SK-N-SH (cell line): Measurements from ENCODE around the gene IRAK2. TPM values are rescaled to one million over a fixed set of nuclear protein-coding genes. Genes with fewer than 3 reads are reported as not detected.

ENCODE experiments used
- CTCF ChIA-PET: fragments of 300-600, 350-600 bp; formaldehyde crosslinking; extraction: SDS; loops from one replicate; lab custom pipeline; 2021; lab: Yijun Ruan, JAX
- POLR2A ChIA-PET: fragments of 350-600 bp; sonication (Branson Sonifier 250); formaldehyde crosslinking; extraction: SDS; loops from one replicate; lab custom pipeline; 2020; ENCODE audit warnings: antibody characterized with exemption, inconsistent platforms; lab: Yijun Ruan, JAX
- DNase-seq: peaks from one replicate; pipeline ENCODE4 v3.0.0; 2012
- H2AFZ ChIP-seq: fragments of 200-600 bp; sonication (generic); 2 replicates; pipeline ENCODE4 v1.8.1; 2016; ENCODE audit warnings: antibody characterized with exemption, mild to moderate bottlenecking, low read depth
- H3F3A ChIP-seq: fragments of 200-600 bp; sonication (generic); replicated peaks from 2 replicates; pipeline ENCODE3; 2016; ENCODE audit warnings: antibody characterized with exemption, mild to moderate bottlenecking; ENCODE audit not compliant: insufficient read depth
- H3K27ac ChIP-seq, 2 experiments: fragments of 200-500 bp in 1 of 2; fragments of 200-600 bp in 1 of 2; sonication (Bioruptor generic) in 1 of 2; sonication (generic), shearing (Covaris generic) in 1 of 2; 2 replicates each; pipeline versions ENCODE4 v1.5.1 to v1.6.1; 2014 to 2016; ENCODE audit warnings: low read depth in 2 of 2, inconsistent platforms in 1 of 2, low read length in 1 of 2, mild to moderate bottlenecking in 1 of 2, mixed read lengths in 1 of 2
- H3K27me3 ChIP-seq: fragments of 200-600 bp; sonication (generic), shearing (Covaris generic); 2 replicates; pipeline ENCODE4 v1.6.1; 2016; ENCODE audit warnings: mixed run types; ENCODE audit not compliant: insufficient read depth
- H3K36me3 ChIP-seq, 2 experiments: fragments of 200-500 bp in 1 of 2; fragments of 200-600 bp in 1 of 2; sonication (Bioruptor generic) in 1 of 2; sonication (generic) in 1 of 2; replicated peaks in 1 of 2; 2 replicates each; pipeline versions ENCODE3 to v1.5.1; 2014 to 2016; ENCODE audit warnings: low read length in 1 of 2, mild to moderate bottlenecking in 1 of 2; ENCODE audit not compliant: insufficient read depth in 2 of 2, control insufficient read depth in 1 of 2
- H3K4me1 ChIP-seq, 2 experiments: fragments of 200-500 bp in 1 of 2; fragments of 200-600 bp in 1 of 2; sonication (Bioruptor generic) in 1 of 2; sonication (generic), shearing (Covaris generic) in 1 of 2; 2 replicates each; pipeline versions ENCODE4 v1.5.1 to v1.6.1; 2014 to 2016; ENCODE audit warnings: low read depth in 1 of 2, low read length in 1 of 2, mixed run types in 1 of 2; ENCODE audit not compliant: insufficient read depth in 2 of 2, control insufficient read depth in 1 of 2
- H3K4me2 ChIP-seq: fragments of 200-600 bp; sonication (generic), shearing (Covaris generic); 2 replicates; pipeline ENCODE4 v1.6.1; 2017; ENCODE audit warnings: mixed run types
- H3K4me3 ChIP-seq, 2 experiments: fragments of 200-500 bp in 1 of 2; fragments of 200-600 bp in 1 of 2; sonication (Bioruptor generic) in 1 of 2; sonication (generic), shearing (Covaris generic) in 1 of 2; 2 replicates each; pipeline versions ENCODE4 v1.5.1 to v1.8.1; 2014 to 2016; ENCODE audit warnings: low read depth in 2 of 2, inconsistent platforms in 1 of 2, low read length in 1 of 2, mild to moderate bottlenecking in 1 of 2, mixed read lengths in 1 of 2, moderate library complexity in 1 of 2
- H3K79me2 ChIP-seq: fragments of 200-600 bp; sonication (generic); 2 replicates; pipeline ENCODE4 v1.8.1; 2017; ENCODE audit warnings: mild to moderate bottlenecking; ENCODE audit not compliant: insufficient read depth
- H3K9ac ChIP-seq: fragments of 200-600 bp; sonication (generic); 2 replicates; pipeline ENCODE4 v1.6.1; 2017; ENCODE audit warnings: mixed run types
- H3K9me2 ChIP-seq: fragments of 200-600 bp; sonication (generic); 2 replicates; pipeline ENCODE4 v1.6.1; 2017; ENCODE audit warnings: mixed run types
- H3K9me3 ChIP-seq: fragments of 200-600 bp; sonication (generic); 2 replicates; pipeline ENCODE4 v1.6.1; 2017; ENCODE audit warnings: mixed run types, mild to moderate bottlenecking, moderate library complexity
- H4K20me1 ChIP-seq: fragments of 200-600 bp; sonication (generic); 2 replicates; pipeline ENCODE4 v1.6.1; 2017; ENCODE audit warnings: mild to moderate bottlenecking, mixed run types; ENCODE audit not compliant: insufficient read depth
- CHD2 ChIP-seq: fragments of 150-350 bp; IDR thresholded peaks from 2 replicates; pipeline ENCODE4 v1.6.1; 2018; ENCODE audit warnings: low read length; ENCODE audit not compliant: partially characterized antibody
- FOXJ3 ChIP-seq: sonication (generic); formaldehyde crosslinking; IDR thresholded peaks from 2 replicates; pipeline ENCODE4 v1.5.1; 2020; ENCODE audit warnings: mild to moderate bottlenecking, missing genetic modification reagents
- PBX3 ChIP-seq: IDR thresholded peaks from 2 replicates; pipeline ENCODE4; 2012
- POLR2AphosphoS5 ChIP-seq: IDR thresholded peaks from 2 replicates; pipeline ENCODE4 v1.6.1; 2012; ENCODE audit warnings: low read depth, low read length
- REST ChIP-seq: IDR thresholded peaks from 2 replicates; pipeline ENCODE4 v1.6.1; 2012; ENCODE audit warnings: mild to moderate bottlenecking, low read depth, low read length, moderate library complexity
- SMC3 ChIP-seq: IDR thresholded peaks from 2 replicates; pipeline ENCODE4 v1.6.1; 2012; ENCODE audit warnings: low read depth, low read length, improper control_type of control experiment
- TAF1 ChIP-seq: IDR thresholded peaks from 2 replicates; pipeline ENCODE4 v1.6.1; 2012; ENCODE audit warnings: low read depth, mild to moderate bottlenecking, low read length, moderate library complexity, borderline replicate concordance
- TCF12 ChIP-seq: IDR thresholded peaks from 2 replicates; pipeline ENCODE4 v1.4.0; 2012
- WGBS: methylation state at CpG from one replicate; pipeline ENCODE4 v1.1.6; 2017; ENCODE audit warnings: low lambda C conversion rate; 5-methylcytosine and 5-hydroxymethylcytosine counted together
- polyA plus RNA-seq, 3 experiments: library from polyadenylated mRNA; depleted of rRNA; stranded (reverse); fragments of >200 nt; gene quantifications; 2 replicates each; pipeline ENCODE4 v1.2.3, GENCODE V29; 2012
- TF ChIP-seq, protein P1 (sequence below): fragments of 150-350 bp; IDR thresholded peaks from 2 replicates; pipeline ENCODE4 v1.6.1; 2016; ENCODE audit warnings: mild to moderate bottlenecking, low read depth, low read length
- TF ChIP-seq, protein P2 (sequence below): fragments of 200-600 bp; sonication (generic); IDR thresholded peaks from 2 replicates; pipeline ENCODE4 v1.6.1; 2017; ENCODE audit warnings: antibody characterized with exemption, mild to moderate bottlenecking, moderate library complexity
- TF ChIP-seq, protein P3 (sequence below): fragments of 150-350 bp; IDR thresholded peaks from 2 replicates; pipeline ENCODE4 v1.6.1; 2017; ENCODE audit warnings: antibody characterized with exemption, low read length, low read depth, borderline replicate concordance

IRAK2 gene
- polyA plus RNA-seq, 1 of the 3 experiments (the other 2 are of a cell fraction): 7.7 TPM

GRCh38 chr3:10137178-10137577 lies 27.5 kb upstream of the IRAK2 start:
- no peak overlapping the region for H3K4me3 ChIP-seq
- H3K9ac ChIP-seq: no peak overlapping the region
- H3K4me1 ChIP-seq: no peaks in the 10 kb centered on the region
- no peaks in the 10 kb centered on the region for H3K27me3 ChIP-seq
- peaks cover 3% of the 10 kb centered on the region; the same call in 1 of the 2 replicates for H3K79me2 ChIP-seq
- no peak for DNase-seq
- no peaks in the 10 kb centered on the region for H3K36me3 ChIP-seq
- H3K27ac ChIP-seq: no peak overlapping the region
- no peaks in the 10 kb centered on the region for H4K20me1 ChIP-seq
- ChIA-PET POLR2A (no interaction called here), CTCF (no interaction called here)
- 68% methylated on average over 4 of the region's 4 CpGs for WGBS
- no peaks in the 10 kb centered on the region for H3K9me3 ChIP-seq
- no peaks in the 10 kb centered on the region for H3K9me2 ChIP-seq
- H3K4me2 ChIP-seq: no peak overlapping the region
- H3F3A ChIP-seq: peaks cover 11% of the 10 kb centered on the region
- H2AFZ ChIP-seq: no peak overlapping the region
- TF ChIP-seq, protein P1, sequence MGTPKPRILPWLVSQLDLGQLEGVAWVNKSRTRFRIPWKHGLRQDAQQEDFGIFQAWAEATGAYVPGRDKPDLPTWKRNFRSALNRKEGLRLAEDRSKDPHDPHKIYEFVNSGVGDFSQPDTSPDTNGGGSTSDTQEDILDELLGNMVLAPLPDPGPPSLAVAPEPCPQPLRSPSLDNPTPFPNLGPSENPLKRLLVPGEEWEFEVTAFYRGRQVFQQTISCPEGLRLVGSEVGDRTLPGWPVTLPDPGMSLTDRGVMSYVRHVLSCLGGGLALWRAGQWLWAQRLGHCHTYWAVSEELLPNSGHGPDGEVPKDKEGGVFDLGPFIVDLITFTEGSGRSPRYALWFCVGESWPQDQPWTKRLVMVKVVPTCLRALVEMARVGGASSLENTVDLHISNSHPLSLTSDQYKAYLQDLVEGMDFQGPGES: no peak
- TF ChIP-seq TCF12: no peak

- CTCF ChIA-PET: interaction anchor here (0.6 to 1.0 kb wide), 4 partner anchors 25 to 301 kb away, joined by 3 to 4 read pairs (median 3); no protein-coding TSS in a partner anchor
- H3K27ac ChIP-seq: peak overlapping the region in 1 of 2 experiments; percentile 83; a peak in 2 of 4 replicates
- no peak overlapping the region for H3K4me3 ChIP-seq
Observed at GRCh38 chr3:10140996-10141546, 23.6 kb upstream of the IRAK2 start.

More at GRCh38 chr3:10140996-10141546, 23.6 kb upstream of the IRAK2 start:
- Histone ChIP-seq H4K20me1 (peaks cover 31% of the 10 kb centered on the region), H3K9me3 (no peaks in the 10 kb centered on the region), H3K4me2 (0 out of 2 replicates have a peak overlapping the region, but pooled peaks have one; percentile 98), H3K27me3 (no peaks in the 10 kb centered on the region), H3K4me1 (peaks cover 4% of the 10 kb centered on the region in 2 experiments; a peak in 1 of 4 replicates), H3K79me2 (peaks cover 42% of the 10 kb centered on the region), H3K9me2 (no peaks in the 10 kb centered on the region), H3K9ac (no peak overlapping the region), H3K36me3 (peaks cover 0 to 14% of the 10 kb centered on the region in 2 experiments), H2AFZ (peak overlapping the region; percentile 93), H3F3A (peaks cover 11% of the 10 kb centered on the region)
- no peak for DNase-seq
- POLR2A ChIA-PET: interaction anchor here (0.6 to 1.3 kb wide), 6 partner anchors 22 to 115 kb away, joined by 3 to 5 read pairs (median 3); partner anchors contain the start of gene FANCD2
- 93% methylated on average over 23 of the region's 23 CpGs for WGBS
- TF ChIP-seq, protein P2, sequence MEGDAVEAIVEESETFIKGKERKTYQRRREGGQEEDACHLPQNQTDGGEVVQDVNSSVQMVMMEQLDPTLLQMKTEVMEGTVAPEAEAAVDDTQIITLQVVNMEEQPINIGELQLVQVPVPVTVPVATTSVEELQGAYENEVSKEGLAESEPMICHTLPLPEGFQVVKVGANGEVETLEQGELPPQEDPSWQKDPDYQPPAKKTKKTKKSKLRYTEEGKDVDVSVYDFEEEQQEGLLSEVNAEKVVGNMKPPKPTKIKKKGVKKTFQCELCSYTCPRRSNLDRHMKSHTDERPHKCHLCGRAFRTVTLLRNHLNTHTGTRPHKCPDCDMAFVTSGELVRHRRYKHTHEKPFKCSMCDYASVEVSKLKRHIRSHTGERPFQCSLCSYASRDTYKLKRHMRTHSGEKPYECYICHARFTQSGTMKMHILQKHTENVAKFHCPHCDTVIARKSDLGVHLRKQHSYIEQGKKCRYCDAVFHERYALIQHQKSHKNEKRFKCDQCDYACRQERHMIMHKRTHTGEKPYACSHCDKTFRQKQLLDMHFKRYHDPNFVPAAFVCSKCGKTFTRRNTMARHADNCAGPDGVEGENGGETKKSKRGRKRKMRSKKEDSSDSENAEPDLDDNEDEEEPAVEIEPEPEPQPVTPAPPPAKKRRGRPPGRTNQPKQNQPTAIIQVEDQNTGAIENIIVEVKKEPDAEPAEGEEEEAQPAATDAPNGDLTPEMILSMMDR: no peak
- TF ChIP-seq CHD2: no peak
- TF ChIP-seq REST: no peak
- TF ChIP-seq PBX3: no peak
- no peak for TF ChIP-seq FOXJ3 (CRISPR knock-in tag)
- no peak for TF ChIP-seq TAF1
- TF ChIP-seq POLR2AphosphoS5: no peak
- TF ChIP-seq TCF12: no peak
- no peak for TF ChIP-seq SMC3
- TF ChIP-seq, protein P3, sequence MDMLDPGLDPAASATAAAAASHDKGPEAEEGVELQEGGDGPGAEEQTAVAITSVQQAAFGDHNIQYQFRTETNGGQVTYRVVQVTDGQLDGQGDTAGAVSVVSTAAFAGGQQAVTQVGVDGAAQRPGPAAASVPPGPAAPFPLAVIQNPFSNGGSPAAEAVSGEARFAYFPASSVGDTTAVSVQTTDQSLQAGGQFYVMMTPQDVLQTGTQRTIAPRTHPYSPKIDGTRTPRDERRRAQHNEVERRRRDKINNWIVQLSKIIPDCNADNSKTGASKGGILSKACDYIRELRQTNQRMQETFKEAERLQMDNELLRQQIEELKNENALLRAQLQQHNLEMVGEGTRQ: no peak
